8988T (cell line): ENCODE data around the gene RAB44.

Experiments
- DNase-seq: peaks from one replicate; pipeline ENCODE4 v3.0.0; 2011

Gene RAB44

DNA sequence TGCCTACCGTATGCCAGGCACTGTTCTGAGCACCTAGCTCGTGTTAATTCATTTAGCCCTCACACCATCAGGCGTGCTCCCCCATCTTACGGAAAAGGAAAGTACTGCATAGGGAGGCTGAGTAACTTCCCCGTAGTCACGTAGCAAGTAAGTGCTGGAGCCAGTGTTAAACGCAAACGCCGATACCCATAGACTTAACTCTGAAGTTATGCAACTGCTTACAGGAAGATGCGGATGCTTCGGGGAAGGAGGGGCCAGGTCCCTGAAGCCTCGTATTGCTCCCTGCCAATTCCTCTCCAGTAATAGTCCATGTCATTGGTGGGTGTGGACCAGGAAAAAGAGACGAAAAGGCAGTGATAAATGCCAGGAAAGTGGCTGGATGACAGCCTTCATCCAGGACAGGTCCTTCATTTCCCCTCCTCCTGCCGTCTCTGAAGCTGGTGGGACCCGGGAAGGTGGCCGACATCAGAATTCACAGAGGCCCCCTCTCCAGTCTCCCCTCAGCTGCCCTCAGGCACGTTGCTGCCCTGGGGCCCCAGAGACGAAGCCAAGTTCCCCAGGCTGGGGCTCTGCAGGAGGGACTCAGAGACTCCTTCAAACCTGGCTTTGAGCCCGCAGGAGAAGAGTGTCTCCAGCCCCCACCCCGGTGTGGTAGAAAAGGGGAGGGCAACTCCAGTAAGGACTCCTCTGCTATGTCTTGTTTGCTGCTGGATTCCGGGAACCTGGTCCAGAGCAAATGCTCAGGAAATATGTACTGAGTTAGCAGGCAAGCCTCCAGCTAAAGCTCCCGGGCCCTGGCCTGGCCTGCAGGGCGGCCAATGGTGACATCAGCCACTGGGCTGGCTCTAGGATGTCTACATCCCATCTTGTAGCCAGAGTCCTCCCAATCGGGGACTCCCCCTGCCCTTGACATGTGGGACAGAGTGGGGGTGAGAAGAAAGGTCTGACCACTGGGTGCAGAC is 37.8 kb downstream of the RAB44 start:
- DNase-seq, result no peak

DNA sequence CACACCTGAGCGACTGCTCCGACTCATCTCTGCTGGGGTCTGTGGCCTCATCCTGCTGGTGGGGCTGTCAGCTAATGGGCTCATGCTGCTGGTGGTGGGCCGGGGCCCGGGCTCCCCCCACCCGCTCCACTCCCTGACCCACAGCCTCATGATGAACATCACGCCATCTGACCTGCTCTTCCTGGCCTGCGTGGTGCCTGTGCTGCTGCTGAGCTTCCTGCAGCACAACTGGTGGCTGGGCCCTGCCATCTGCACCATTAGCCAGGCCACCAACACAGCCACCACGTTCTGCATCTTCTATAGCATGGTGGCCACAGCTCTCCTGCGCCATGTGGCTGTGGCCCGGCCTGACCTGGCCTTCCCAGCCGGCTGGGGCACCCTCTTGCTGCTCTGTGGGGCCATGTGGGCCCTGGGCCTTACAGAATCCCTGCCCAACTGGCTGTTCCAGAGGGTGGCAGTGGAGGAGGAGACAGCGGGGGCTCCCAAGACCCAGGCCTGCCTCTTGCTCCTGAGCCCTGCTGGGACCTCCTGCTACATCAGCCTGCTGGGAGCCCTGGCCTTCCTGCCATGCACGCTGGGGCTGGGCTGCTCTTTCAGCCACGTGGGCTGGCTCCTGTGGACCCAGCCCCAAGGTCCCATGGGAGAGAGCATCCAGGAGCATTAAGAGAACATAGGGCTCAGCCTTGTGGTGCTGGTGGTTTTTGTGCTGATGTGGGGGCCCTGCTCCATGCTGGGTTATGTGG is 39.6 kb downstream of the RAB44 start:
- no peak for DNase-seq

GRCh38 chr6:36738108-36738507 is 40.5 kb downstream of the RAB44 start:
- DNase-seq, result no peak

DNA sequence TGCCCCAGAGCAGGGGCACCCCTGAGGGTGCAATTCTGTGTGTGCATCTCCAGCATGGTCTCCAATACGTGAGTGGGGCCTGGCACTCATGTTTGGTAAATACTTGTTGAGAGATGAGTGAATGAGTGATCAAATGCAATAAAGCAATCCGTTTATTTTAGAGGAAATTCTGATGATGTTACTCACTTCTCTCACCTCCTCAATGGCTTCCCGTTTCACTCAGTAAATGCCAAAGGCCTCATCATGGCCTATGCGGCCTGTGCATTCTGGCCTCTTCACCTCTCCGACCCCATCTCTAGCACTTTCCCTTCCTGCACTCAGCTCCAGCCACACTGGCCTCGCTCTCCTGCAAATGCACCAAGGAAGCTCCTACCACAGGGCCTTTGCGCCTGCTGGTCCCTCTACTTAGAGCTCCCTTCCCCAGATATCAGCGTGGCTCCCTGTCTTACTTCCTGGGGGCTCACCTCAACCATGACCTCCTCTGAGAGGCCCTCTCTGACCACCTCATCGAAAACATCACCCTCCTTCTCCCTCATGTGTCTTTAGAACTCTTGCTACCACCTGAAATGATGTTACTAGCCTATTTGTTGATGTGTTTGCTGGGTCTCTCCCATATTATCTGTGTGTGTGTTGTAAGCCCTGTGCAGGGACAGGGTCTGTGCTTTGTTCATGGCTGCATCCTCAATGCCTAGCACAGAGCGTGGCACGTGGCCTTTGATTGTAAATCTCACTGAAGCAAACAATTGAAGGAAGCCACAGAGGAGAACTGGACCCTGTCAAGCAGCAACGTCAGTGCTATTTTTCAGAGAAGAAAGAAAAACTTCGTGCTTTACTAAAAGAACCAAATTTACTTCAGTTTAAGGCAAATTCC is 42.6 kb downstream of the RAB44 start:
- DNase-seq, result no peak

GRCh38 chr6:36740818-36741179 is 43.2 kb downstream of the RAB44 start:
- DNase-seq, result no peak

DNA sequence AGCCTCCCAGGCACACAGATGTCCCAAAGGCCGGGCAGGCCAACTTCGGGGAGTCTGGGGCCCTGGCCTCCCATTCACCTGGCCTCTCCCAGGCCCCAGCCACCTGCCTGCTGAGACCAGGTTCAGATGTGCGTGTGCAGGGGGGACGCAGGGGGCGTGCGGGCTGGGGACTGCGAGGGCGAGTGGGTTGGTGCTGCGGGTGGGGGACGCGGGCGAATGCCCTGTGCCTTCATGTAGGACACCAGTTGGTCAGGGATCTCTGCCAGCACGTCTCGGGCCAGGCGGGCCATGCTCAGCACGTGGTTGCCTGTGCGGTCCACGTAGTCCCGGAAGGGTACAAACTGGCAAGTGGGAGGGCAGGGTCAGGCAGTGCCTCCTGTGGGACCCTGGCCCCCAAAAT is 44.5 kb downstream of the RAB44 start:
- no peak for DNase-seq

GRCh38 chr6:36743032-36743431 is 45.4 kb downstream of the RAB44 start:
- no peak for DNase-seq

- no peak for DNase-seq
These were observed 46.1 kb downstream of the RAB44 start for GRCh38 chr6:36743538-36744303.

DNA sequence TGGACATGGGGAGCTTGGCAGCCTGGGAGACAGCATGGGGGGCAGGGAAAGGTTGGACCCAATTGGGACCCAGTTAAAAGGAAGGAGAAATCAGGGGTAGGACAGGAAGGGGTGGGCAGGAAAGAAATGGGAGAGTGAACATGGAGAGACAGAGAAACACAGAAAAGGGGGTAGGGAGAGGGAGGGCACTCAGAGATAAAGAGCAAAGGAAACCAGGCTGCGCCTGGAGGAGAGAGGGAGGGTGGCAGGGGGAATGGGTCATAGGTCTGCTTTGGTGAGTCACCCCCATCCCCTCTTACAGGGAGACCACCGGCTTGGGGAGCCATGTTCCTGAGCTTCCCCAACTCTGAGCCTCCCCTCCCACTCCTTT is 46.7 kb downstream of the RAB44 start:
- no peak for DNase-seq

GRCh38 chr6:36745283-36745682 is 47.7 kb downstream of the RAB44 start:
- no peak for DNase-seq

DNA sequence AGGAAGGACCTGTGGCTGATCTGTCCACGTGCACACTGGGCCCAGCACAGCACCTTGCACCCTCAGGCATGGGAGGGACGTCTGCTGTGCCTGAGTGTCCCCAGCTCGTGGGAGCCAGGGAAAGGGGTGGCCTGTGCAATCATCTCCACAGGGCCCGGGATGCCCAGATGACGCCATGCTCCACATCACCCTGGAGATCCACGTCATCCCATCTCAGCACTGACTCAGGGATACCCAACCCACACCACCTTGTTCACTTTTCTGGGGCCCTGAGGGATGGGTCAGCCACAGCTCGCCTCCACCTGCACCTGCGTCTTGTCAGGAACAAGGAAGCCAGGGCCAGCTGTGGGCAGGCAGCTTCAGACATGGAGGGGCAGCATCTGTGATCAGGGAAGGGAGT is 48.2 kb downstream of the RAB44 start:
- DNase-seq, result no peak

DNA sequence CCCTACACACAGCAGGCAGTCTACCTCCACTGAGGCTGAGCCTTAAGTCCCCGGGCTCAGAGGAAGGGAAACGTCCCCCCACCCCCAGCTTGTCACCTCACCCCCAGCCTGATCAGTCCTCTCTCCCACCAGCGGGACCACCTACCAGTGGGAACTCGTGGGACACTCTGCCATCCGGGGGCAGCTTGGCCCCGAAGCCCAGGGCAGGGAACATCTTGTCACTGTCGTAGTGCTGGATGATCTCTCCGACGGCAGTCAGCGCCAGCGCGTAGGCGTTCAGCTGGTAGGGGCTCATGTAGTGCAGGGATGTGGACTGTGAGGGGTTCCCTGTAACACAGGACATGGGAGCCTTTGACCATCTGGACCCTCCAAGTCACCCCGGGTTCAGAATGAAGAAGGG is 48.6 kb downstream of the RAB44 start:
- no peak for DNase-seq

DNA sequence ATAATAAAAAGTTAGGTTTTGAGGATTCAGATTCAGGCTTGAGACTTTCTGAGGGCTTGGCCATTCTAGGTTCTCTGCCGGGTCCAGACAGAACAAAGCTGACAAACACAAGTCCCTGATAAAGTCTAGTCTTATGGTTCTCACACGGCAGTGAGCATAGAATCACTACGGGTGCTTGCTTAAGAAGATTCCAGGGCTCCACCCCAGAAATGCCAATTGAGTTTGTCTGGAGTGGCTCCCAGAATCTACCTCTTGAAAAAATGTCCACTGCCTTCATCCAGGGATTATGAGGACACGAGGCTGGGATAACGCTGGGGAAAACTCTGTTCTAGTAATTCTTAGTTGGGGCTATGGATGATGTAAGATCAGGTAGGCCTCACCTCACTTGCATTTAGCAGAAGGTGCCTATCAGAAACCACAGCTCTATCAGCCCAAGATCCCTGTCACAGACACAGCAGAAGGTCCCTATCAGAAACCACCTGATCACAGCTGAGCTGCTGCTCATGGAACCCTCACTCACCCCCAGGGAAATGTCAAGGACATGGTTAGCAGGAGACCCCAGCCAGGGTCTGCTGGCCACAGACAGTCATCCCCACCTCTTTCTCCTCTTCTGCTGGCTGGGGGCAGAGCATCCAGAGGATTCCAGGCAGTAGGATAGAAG is 52.3 kb downstream of the RAB44 start:
- DNase-seq, result no peak

DNA sequence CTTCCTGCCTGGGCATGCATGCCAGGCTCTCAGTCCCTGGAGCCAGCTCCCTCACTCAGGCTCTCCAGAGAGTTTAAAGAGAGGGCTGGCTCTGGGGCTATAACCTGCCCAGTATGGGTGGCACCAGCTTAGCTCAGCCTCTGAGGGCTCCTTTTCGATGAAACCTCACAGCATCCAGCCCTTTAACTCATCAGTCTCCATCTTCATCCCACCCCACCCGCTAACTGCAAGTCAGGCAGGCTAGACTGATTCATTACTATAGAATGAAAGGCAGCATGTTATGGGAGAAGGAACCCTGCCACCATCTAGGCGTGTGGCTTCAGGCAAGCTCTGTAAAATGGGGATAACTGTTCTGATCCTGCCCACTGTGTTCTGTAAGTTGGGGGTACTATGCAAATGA is 53.5 kb downstream of the RAB44 start:
- no peak for DNase-seq

DNA sequence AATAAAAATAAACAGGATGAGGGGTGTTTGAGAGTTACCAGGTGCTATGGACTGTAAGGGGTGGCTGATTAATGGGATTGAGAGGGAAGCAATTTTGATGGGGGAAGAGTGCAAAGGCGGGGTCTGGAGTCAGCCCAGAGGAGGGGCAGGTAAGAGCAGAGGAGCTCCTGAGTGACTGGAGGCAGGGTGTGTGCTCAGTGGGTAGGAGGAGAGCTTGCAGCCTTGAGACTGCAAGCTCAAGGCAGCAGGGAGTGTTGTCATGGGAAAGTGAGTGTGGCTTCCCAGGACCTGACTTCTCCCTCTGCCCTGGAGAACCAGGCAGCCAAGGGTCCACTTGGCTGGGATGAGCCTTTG is 54.2 kb downstream of the RAB44 start:
- DNase-seq, result no peak

DNA sequence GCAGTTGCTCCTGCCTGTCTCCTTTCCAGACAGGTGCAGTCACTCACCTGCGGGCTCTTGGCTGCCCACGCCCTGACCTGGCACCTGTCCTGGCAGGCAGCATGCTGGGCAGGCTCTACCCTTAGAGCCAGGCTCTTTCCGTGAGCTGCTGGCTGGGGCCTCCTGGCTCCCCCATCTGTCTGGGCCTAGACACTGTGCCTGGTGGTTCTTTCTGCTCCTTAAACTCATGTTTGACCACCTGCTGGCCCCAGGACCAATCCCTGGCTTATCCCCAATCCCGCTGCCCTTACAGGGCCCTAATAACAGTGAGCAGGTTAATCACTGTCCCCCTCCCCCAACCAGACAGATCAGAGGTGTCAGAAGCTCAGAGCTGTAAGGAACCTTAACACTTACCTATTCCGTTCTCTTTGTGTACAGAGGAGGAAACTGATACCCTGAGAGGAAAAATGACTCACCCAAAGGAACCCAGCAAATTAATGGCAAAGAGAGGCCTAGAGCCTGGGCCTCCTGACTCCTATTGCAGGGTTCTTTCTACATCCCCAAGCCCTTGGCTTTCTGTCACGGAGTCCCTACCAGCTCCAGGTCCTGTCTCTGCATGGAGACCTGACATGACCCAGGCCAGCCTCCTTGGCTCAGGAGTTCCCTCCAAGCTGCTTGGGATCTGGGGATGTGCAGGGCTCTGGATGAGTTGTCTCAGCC is 54.7 kb downstream of the RAB44 start:
- DNase-seq, result no peak

- no peak for DNase-seq
These were observed 55.4 kb downstream of the RAB44 start for GRCh38 chr6:36752886-36753506.

DNA sequence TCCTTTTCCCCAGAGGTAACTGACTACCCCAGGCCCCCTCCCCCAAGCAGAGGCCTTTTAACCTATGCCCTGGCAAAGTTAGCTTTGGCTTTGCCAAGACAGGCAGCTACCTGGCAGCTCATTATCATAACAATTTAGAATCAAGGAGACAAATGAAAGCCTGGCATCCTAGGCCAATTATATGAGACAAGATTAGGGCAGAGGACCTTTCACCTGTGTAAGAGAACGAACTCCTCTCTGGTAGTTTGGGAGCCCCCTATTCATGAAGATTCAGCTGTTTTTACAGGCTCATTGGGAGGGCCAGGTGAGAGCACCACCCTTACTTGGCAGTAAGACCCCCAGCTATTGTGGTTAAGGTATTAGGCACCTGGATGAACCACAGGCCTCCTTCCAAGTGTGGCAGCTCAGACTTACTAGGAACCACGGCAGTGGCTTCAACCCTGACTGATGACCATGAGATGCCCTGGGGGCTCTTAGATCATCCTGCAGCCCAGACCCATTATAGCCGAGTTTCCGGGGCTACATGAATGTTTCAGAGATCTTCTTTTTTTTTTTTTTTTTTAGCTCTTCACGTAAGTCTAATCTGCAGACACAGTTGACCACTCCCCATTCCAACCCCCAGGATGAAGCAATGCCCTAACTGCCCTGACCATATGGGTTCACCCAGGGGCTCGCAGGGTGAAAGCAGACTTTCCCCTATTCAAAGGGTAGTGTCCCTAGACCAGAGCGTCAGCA is 56.2 kb downstream of the RAB44 start:
- DNase-seq, result no peak

- no peak for DNase-seq
These were observed 57.2 kb downstream of the RAB44 start for GRCh38 chr6:36754582-36755434.
